Astrocyte (in vitro differentiated cells and primary cell): ENCODE data around the gene PAPSS2. TPM values are rescaled to one million over a fixed set of nuclear protein-coding genes. Genes with fewer than 3 reads are reported as not detected.

ENCODE experiments used
- DNase-seq: peaks from one replicate; pipeline ENCODE4 v3.0.0-alpha.2; 2010; ENCODE audit warnings: low read depth
- FAIRE-seq: peaks from 2 replicates; lab custom pipeline; 2011; peaks lifted over from hg19 to GRCh38; lab: Jason Lieb, UNC
- H2AFZ ChIP-seq: 2 replicates; pipeline ENCODE4 v1.6.0; 2012; ENCODE audit warnings: low read depth, low read length, inconsistent platforms
- H3K27ac ChIP-seq: 2 replicates; pipeline ENCODE4 v1.5.1; 2011; ENCODE audit warnings: low read depth, low read length, inconsistent platforms
- H3K27me3 ChIP-seq: 2 replicates; pipeline ENCODE4 v1.6.0; 2011; ENCODE audit warnings: low read length, inconsistent platforms; ENCODE audit not compliant: insufficient read depth
- H3K36me3 ChIP-seq: 2 replicates; pipeline ENCODE4 v1.5.1; 2011; ENCODE audit warnings: low read length, inconsistent platforms; ENCODE audit not compliant: insufficient read depth
- H3K4me1 ChIP-seq: 2 replicates; pipeline ENCODE4 v1.5.1; 2011; ENCODE audit warnings: low read length, inconsistent platforms; ENCODE audit not compliant: insufficient read depth
- H3K4me2 ChIP-seq: 2 replicates; pipeline ENCODE4 v1.6.0; 2012; ENCODE audit warnings: low read length, inconsistent platforms
- H3K4me3 ChIP-seq: 2 replicates; pipeline ENCODE4 v1.5.1; 2011; ENCODE audit warnings: low read depth, mild to moderate bottlenecking, low read length, inconsistent platforms; ENCODE audit not compliant: insufficient read depth
- H3K79me2 ChIP-seq: 2 replicates; pipeline ENCODE4 v1.6.0; 2012; ENCODE audit warnings: mild to moderate bottlenecking, low read length, inconsistent platforms; ENCODE audit not compliant: insufficient read depth
- H3K9ac ChIP-seq: 2 replicates; pipeline ENCODE4 v1.6.0; 2012; ENCODE audit warnings: mild to moderate bottlenecking, low read length, inconsistent platforms
- H3K9me3 ChIP-seq: 2 replicates; pipeline ENCODE4 v1.5.1; 2012; ENCODE audit warnings: low read depth, mild to moderate bottlenecking, low read length, inconsistent platforms; ENCODE audit not compliant: insufficient read depth
- H4K20me1 ChIP-seq: 2 replicates; pipeline ENCODE4 v1.6.0; 2012; ENCODE audit warnings: low read length, inconsistent platforms; ENCODE audit not compliant: insufficient read depth
- H3K27ac Mint-ChIP-seq: one replicate; pipeline ENCODE4 v1.8.0; 2021; ENCODE audit warnings: mild to moderate bottlenecking, mixed read lengths; ENCODE audit not compliant: unreplicated experiment
- H3K27me3 Mint-ChIP-seq: one replicate; pipeline ENCODE4 v1.8.0; 2021; ENCODE audit warnings: low read depth, mixed read lengths; ENCODE audit not compliant: unreplicated experiment
- H3K36me3 Mint-ChIP-seq: one replicate; pipeline ENCODE4 v1.8.0; 2021; ENCODE audit warnings: low read depth, mixed read lengths; ENCODE audit not compliant: unreplicated experiment
- H3K4me1 Mint-ChIP-seq: one replicate; pipeline ENCODE4 v1.8.0; 2021; ENCODE audit warnings: low read depth, mixed read lengths; ENCODE audit not compliant: unreplicated experiment
- H3K4me3 Mint-ChIP-seq: one replicate; pipeline ENCODE4 v1.8.0; 2021; ENCODE audit warnings: mild to moderate bottlenecking, moderate library complexity, mixed read lengths; ENCODE audit not compliant: unreplicated experiment
- H3K9me3 Mint-ChIP-seq: one replicate; pipeline ENCODE4 v1.8.0; 2021; ENCODE audit warnings: mild to moderate bottlenecking, mixed read lengths; ENCODE audit not compliant: unreplicated experiment
- EZH2 ChIP-seq: IDR thresholded peaks from 2 replicates; pipeline ENCODE4 v1.6.1; 2012; ENCODE audit warnings: mild to moderate bottlenecking, low read length, inconsistent platforms; ENCODE audit not compliant: insufficient read depth
- total RNA-seq: library from RNA; stranded (reverse); gene quantifications from 2 replicates; pipeline ENCODE4 v1.2.1, GENCODE V29; 2021
- TF ChIP-seq, protein P1 (sequence below): IDR thresholded peaks from 2 replicates; pipeline ENCODE4 v1.5.1; 2011; ENCODE audit warnings: low read depth, mild to moderate bottlenecking, inconsistent platforms, low read length, moderate library complexity; ENCODE audit not compliant: insufficient read depth

The PAPSS2 gene
- total RNA-seq, 1 donor from 2014 or later, result 48.6 TPM

DNA sequence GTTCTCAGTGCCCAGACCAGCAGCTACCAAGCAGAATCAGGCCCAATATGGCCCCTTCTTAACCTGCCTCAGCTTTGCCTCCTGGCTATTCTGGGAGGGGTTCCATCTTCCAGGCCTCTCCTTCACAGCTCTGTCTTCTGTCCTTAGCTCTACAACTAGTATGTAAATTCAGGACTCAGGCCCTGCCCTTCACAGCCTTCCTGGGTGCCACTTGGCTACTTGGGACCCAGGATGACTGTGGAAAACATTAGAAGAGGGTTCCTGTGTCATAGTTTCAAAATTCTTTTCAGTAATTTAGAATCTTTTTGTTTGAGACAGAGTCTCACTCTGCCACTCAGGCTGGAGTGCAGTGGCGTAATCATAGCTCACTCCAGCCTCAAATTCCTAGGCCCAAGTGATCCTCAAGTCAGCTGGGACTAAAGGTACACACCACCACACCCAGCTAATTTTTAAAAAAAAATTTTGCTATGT lies 33.2 kb upstream of the PAPSS2 start:
- H2AFZ ChIP-seq, result no peak overlapping the region
- H3K36me3 ChIP-seq, result no peaks in the 10 kb centered on the region
- no peak overlapping the region for H3K9ac ChIP-seq
- no peak overlapping the region for H3K4me2 ChIP-seq
- H3K79me2 ChIP-seq, result no peaks in the 10 kb centered on the region
- Mint-ChIP-seq H3K4me3 (no peak overlapping the region), H3K27ac (no peak overlapping the region), H3K36me3 (no peaks in the 10 kb centered on the region), H3K4me1 (no peaks in the 10 kb centered on the region), H3K27me3 (no peaks in the 10 kb centered on the region), H3K9me3 (no peaks in the 10 kb centered on the region)
- H3K4me1 ChIP-seq, result no peaks in the 10 kb centered on the region
- H3K4me3 ChIP-seq, result no peak overlapping the region
- no peak for TF ChIP-seq EZH2
- TF ChIP-seq, protein P1, sequence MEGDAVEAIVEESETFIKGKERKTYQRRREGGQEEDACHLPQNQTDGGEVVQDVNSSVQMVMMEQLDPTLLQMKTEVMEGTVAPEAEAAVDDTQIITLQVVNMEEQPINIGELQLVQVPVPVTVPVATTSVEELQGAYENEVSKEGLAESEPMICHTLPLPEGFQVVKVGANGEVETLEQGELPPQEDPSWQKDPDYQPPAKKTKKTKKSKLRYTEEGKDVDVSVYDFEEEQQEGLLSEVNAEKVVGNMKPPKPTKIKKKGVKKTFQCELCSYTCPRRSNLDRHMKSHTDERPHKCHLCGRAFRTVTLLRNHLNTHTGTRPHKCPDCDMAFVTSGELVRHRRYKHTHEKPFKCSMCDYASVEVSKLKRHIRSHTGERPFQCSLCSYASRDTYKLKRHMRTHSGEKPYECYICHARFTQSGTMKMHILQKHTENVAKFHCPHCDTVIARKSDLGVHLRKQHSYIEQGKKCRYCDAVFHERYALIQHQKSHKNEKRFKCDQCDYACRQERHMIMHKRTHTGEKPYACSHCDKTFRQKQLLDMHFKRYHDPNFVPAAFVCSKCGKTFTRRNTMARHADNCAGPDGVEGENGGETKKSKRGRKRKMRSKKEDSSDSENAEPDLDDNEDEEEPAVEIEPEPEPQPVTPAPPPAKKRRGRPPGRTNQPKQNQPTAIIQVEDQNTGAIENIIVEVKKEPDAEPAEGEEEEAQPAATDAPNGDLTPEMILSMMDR, result no peak
- no peaks in the 10 kb centered on the region for H3K9me3 ChIP-seq
- H3K27me3 ChIP-seq, result no peaks in the 10 kb centered on the region
- no peaks in the 10 kb centered on the region for H4K20me1 ChIP-seq
- no peak for FAIRE-seq
- no peak overlapping the region for H3K27ac ChIP-seq
- no peak for DNase-seq

DNA sequence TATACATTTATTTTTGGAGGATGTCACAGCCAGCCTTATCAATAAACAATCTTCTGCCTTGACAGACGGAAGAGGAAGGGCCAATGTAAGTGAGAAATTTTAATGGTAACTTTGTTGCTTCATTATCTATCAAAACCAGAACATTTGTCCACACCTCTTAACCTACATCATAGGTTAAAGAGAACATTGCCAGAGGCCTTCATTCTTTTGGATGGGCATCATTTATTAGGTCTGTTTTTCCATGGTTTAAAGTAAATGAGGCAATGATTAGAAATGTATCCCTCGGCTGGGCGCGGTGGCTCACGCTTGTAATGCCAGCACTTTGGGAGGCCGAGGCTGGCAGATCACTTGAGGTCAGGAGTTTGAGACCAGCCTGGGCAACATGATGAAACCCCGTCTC lies 29.5 kb upstream of the PAPSS2 start:
- DNase-seq (no peak), FAIRE-seq (no peak)
- no peak overlapping the region for H3K27ac Mint-ChIP-seq
- Histone ChIP-seq H3K9ac (no peak overlapping the region), H3K4me1 (no peaks in the 10 kb centered on the region), H4K20me1 (no peaks in the 10 kb centered on the region), H2AFZ (no peak overlapping the region), H3K27me3 (no peaks in the 10 kb centered on the region), H3K36me3 (no peaks in the 10 kb centered on the region), H3K4me3 (no peak overlapping the region), H3K79me2 (no peaks in the 10 kb centered on the region), H3K27ac (no peak overlapping the region), H3K4me2 (no peak overlapping the region), H3K9me3 (no peaks in the 10 kb centered on the region)
- TF ChIP-seq, protein P1, result no peak
- TF ChIP-seq EZH2, result no peak
- H3K9me3 Mint-ChIP-seq, result peaks cover 2% of the 10 kb centered on the region
- no peak overlapping the region for H3K4me3 Mint-ChIP-seq
- peaks cover 9% of the 10 kb centered on the region for H3K4me1 Mint-ChIP-seq
- no peaks in the 10 kb centered on the region for H3K27me3 Mint-ChIP-seq
- H3K36me3 Mint-ChIP-seq, result no peaks in the 10 kb centered on the region

DNA sequence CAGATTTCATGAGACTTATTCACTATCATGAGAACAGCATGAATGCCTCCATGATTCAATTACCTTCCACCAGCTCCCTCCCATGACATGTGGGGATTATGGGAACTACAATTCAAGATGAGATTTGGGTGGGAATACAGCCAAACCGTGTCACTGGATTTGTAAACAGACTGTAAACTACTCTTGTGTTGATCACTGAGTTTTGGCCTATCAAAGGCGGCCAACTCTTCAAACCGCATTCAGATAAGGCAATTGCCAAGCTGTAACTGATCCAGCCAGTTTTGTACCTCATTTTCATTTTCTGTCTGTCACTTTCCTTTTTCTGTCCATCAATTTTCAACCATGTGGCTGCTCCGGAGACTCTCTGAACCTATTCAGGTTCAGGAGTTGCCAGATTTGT lies 27.2 kb upstream of the PAPSS2 start:
- H3K4me3 Mint-ChIP-seq, result no peak overlapping the region
- no peaks in the 10 kb centered on the region for H3K36me3 ChIP-seq
- DNase-seq (no peak), FAIRE-seq (no peak)
- peaks cover 5% of the 10 kb centered on the region for H3K9me3 Mint-ChIP-seq
- no peak for TF ChIP-seq EZH2
- TF ChIP-seq, protein P1, result no peak
- H3K27me3 Mint-ChIP-seq, result no peaks in the 10 kb centered on the region
- no peak overlapping the region for H3K4me3 ChIP-seq
- no peak overlapping the region for H3K27ac ChIP-seq
- H3K27ac Mint-ChIP-seq, result no peak overlapping the region
- H3K4me1 ChIP-seq, result peaks cover 9% of the 10 kb centered on the region
- peaks cover 24% of the 10 kb centered on the region for H3K4me1 Mint-ChIP-seq
- H3K79me2 ChIP-seq, result no peaks in the 10 kb centered on the region
- no peak overlapping the region for H3K9ac ChIP-seq
- H3K27me3 ChIP-seq, result no peaks in the 10 kb centered on the region
- H4K20me1 ChIP-seq, result no peaks in the 10 kb centered on the region
- H3K4me2 ChIP-seq, result no peak overlapping the region
- H3K9me3 ChIP-seq, result no peaks in the 10 kb centered on the region
- no peaks in the 10 kb centered on the region for H3K36me3 Mint-ChIP-seq
- H2AFZ ChIP-seq, result no peak overlapping the region
